ENCODE measurements around the gene CRACR2A.

The CRACR2A gene

GRCh38 chr12:3592856-3593625, 159.9 kb downstream of the CRACR2A start:
- no peak for DNase-seq

- DNase-seq = no peak
Observed at GRCh38 chr12:3589745-3590144, 163.2 kb downstream of the CRACR2A start.

- no peak for DNase-seq
Observed at GRCh38 chr12:3587402-3588013, 165.4 kb downstream of the CRACR2A start.

GRCh38 chr12:3583656-3584334, 169.1 kb downstream of the CRACR2A start:
- DNase-seq = no peak

- DNase-seq = no peak
Observed at GRCh38 chr12:3580094-3580749, 172.7 kb downstream of the CRACR2A start.

GRCh38 chr12:3579446-3580093, 173.3 kb downstream of the CRACR2A start:
- DNase-seq = no peak

- DNase-seq = no peak
Observed at GRCh38 chr12:3578557-3578956, 174.4 kb downstream of the CRACR2A start.

- DNase-seq = no peak
Observed at GRCh38 chr12:3576891-3577290, 176.0 kb downstream of the CRACR2A start.

- no peak for DNase-seq
Observed at GRCh38 chr12:3574986-3575385, 177.9 kb downstream of the CRACR2A start.

- DNase-seq = no peak
Observed at GRCh38 chr12:3572560-3572959, 180.3 kb downstream of the CRACR2A start.

GRCh38 chr12:3571724-3572123, 181.2 kb downstream of the CRACR2A start:
- DNase-seq = no peak

GRCh38 chr12:3571323-3571722, 181.6 kb downstream of the CRACR2A start:
- no peak for DNase-seq

GRCh38 chr12:3568695-3569094, 184.2 kb downstream of the CRACR2A start:
- no peak for DNase-seq

- DNase-seq = no peak
Observed at GRCh38 chr12:3565985-3566384, 186.9 kb downstream of the CRACR2A start.

Data from NCI-H446 treated with DMSO at 0.1 percent for 48 hours (cell line).